MV-4-11 (cell line): Measurements from ENCODE around the gene TBCK.

Experiments used
- DNase-seq: peaks from one replicate; lab custom pipeline; 2025; lab: John Stamatoyannopoulos, UW

TBCK gene

DNA sequence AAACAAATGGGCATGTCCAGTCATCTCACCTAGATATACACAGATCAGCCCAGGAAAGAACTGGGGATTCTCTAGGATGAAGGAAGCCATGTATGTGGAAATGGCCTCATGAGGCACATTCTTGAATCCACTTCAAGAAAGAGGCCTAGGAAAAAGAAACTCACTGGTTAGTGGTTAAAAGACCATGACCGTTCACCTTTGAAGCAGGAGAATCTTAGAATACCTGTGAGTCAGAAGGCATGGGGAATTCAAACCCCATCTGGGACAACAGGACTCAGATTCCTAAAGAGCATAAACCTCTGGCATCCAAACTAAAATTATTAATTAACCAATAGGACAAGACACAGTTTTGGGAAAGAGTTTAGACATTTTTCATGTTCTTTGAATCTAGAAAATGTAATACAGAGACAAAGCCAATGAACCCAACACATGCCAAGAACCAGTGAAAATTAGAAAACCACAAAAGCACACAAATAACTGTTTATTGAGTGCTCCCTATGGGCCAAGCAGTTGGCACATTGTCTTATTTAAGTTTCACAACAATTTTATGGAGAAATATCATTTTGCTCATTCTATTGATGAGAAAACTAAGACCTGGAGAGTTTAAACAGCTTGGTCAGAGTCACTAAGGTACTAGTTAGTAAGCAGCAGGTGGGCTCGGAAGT lies 323.2 kb downstream of the TBCK start:
- DNase-seq = no peak

DNA sequence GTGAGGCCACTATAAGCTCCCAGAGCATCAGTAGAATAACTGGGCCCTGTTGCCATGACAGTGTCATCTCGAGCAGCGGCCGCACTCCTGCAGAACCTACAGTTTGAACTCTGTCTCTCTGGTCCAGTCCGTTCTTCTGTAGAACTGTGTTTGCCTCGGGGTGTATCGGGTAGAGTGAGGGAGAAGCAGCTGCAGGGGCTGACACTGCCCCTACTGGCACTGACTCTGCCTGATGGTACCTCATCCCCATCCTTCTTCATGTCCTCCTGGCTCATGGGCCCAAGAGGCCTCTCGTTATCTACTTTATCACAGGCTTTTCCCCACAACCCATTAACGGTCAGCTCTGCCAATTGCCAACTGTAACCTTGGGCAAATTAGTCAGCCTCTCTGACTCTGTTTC lies 324.3 kb downstream of the TBCK start:
- no peak for DNase-seq
